ENCODE measurements around the gene MDK.

- TF ChIP-seq POLR2A (IDR thresholded peaks at IDR 0.05) (no peak), CTCF (IDR thresholded peaks at IDR 0.05) (no peak)
Observed at GRCh38 chr11:46393231-46393616, 11.8 kb downstream of the MDK start.
